ENCODE results near the gene SPCS2. TPM values are rescaled to one million over a fixed set of nuclear protein-coding genes. Genes with fewer than 3 reads are reported as not detected.

Gene SPCS2
- total and polyA plus RNA-seq, 4 donors, result 32.4 to 186 (median 59.6) TPM

- no peak for TF ChIP-seq GABPA (IDR thresholded peaks at IDR 0.05 in 1 of 2, conservative IDR thresholded peaks at IDR 0.05 in 1 of 2)
- no peak for TF ChIP-seq NR2F2 (IDR thresholded peaks at IDR 0.05)
- no peak for TF ChIP-seq FOXA1 (IDR thresholded peaks at IDR 0.05)
- TF ChIP-seq FOXA2 (IDR thresholded peaks at IDR 0.05), result no peak
- TF ChIP-seq, protein P1, sequence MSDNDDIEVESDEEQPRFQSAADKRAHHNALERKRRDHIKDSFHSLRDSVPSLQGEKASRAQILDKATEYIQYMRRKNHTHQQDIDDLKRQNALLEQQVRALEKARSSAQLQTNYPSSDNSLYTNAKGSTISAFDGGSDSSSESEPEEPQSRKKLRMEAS (IDR thresholded peaks at IDR 0.05), result no peak
- no peak for TF ChIP-seq JUND (IDR thresholded peaks at IDR 0.05)
- no peak for TF ChIP-seq HNF4G (IDR thresholded peaks at IDR 0.05)
- TF ChIP-seq HNF4A (conservative IDR thresholded peaks at IDR 0.05), result no peak
- TF ChIP-seq, protein P2, sequence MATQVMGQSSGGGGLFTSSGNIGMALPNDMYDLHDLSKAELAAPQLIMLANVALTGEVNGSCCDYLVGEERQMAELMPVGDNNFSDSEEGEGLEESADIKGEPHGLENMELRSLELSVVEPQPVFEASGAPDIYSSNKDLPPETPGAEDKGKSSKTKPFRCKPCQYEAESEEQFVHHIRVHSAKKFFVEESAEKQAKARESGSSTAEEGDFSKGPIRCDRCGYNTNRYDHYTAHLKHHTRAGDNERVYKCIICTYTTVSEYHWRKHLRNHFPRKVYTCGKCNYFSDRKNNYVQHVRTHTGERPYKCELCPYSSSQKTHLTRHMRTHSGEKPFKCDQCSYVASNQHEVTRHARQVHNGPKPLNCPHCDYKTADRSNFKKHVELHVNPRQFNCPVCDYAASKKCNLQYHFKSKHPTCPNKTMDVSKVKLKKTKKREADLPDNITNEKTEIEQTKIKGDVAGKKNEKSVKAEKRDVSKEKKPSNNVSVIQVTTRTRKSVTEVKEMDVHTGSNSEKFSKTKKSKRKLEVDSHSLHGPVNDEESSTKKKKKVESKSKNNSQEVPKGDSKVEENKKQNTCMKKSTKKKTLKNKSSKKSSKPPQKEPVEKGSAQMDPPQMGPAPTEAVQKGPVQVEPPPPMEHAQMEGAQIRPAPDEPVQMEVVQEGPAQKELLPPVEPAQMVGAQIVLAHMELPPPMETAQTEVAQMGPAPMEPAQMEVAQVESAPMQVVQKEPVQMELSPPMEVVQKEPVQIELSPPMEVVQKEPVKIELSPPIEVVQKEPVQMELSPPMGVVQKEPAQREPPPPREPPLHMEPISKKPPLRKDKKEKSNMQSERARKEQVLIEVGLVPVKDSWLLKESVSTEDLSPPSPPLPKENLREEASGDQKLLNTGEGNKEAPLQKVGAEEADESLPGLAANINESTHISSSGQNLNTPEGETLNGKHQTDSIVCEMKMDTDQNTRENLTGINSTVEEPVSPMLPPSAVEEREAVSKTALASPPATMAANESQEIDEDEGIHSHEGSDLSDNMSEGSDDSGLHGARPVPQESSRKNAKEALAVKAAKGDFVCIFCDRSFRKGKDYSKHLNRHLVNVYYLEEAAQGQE (IDR thresholded peaks at IDR 0.05), result no peak
- TF ChIP-seq, protein P3, sequence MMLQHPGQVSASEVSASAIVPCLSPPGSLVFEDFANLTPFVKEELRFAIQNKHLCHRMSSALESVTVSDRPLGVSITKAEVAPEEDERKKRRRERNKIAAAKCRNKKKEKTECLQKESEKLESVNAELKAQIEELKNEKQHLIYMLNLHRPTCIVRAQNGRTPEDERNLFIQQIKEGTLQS (IDR thresholded peaks at IDR 0.05), result no peak
- no peak for TF ChIP-seq CTCF (IDR thresholded peaks at IDR 0.05; ENCODE audit: low read depth, low read length, missing input control)
- TF ChIP-seq ZBTB33 (IDR thresholded peaks at IDR 0.05), result no peak
- TF ChIP-seq SP1 (IDR thresholded peaks at IDR 0.05), result no peak
- no peak for TF ChIP-seq TAF1 (conservative IDR thresholded peaks at IDR 0.05)
- TF ChIP-seq EGR1 (IDR thresholded peaks at IDR 0.05; ENCODE audit: low read depth in 2 of 2), result no peak
- Histone ChIP-seq H3K4me1 (ENCODE audit: control insufficient read depth in 4 of 4, insufficient read depth in 4 of 4, low read length in 3 of 4) (no peaks in the 10 kb centered on the region), H3K27ac (ENCODE audit: low read depth in 1 of 2, low read length in 2 of 2) (no peak overlapping the region), H3K9me3 (ENCODE audit: control insufficient read depth in 4 of 4, low read length in 3 of 4) (no peaks in the 10 kb centered on the region), H3K9ac (ENCODE audit: low read depth in 1 of 2, low read length in 2 of 2) (no peak overlapping the region), H3K4me3 (ENCODE audit: low read depth in 1 of 3, low read length in 3 of 3) (no peak overlapping the region), H3K27me3 (ENCODE audit: control insufficient read depth in 4 of 4, insufficient read depth in 4 of 4, low read length in 3 of 4) (no peaks in the 10 kb centered on the region), H3K36me3 (ENCODE audit: control insufficient read depth in 4 of 4, insufficient read depth in 3 of 4, low read depth in 1 of 4, low read length in 3 of 4) (peaks cover 2 to 24% (median 19%) of the 10 kb centered on the region in 4 donors)
- 96% methylated on average over 1 of the region's 1 CpG for whole genome bisulfite sequencing
- DNase-seq (ENCODE audit: low spot score), result no peak
These were observed 53.5 kb downstream of the SPCS2 start for GRCh38 chr11:75002516-75002915.

GRCh38 chr11:75004215-75004614, 55.1 kb downstream of the SPCS2 start:
- H3K4me1 ChIP-seq (ENCODE audit: control insufficient read depth in 4 of 4, insufficient read depth in 4 of 4, low read length in 3 of 4), result no peaks in the 10 kb centered on the region
- WGBS, result 90% methylated on average over 1 of the region's 1 CpG
- TF ChIP-seq, protein P1 (IDR thresholded peaks at IDR 0.05), result no peak
- TF ChIP-seq, protein P2 (IDR thresholded peaks at IDR 0.05), result no peak
- TF ChIP-seq JUND (IDR thresholded peaks at IDR 0.05), result no peak
- no peak for TF ChIP-seq GABPA (IDR thresholded peaks at IDR 0.05 in 1 of 2, conservative IDR thresholded peaks at IDR 0.05 in 1 of 2)
- no peak for TF ChIP-seq HNF4A (conservative IDR thresholded peaks at IDR 0.05)
- TF ChIP-seq RAD21 (IDR thresholded peaks at IDR 0.05), result no peak
- TF ChIP-seq ZBTB33 (IDR thresholded peaks at IDR 0.05), result no peak
- no peak for TF ChIP-seq HNF4G (IDR thresholded peaks at IDR 0.05)
- TF ChIP-seq NR2F2 (IDR thresholded peaks at IDR 0.05), result no peak
- TF ChIP-seq FOXA1 (IDR thresholded peaks at IDR 0.05), result no peak
- TF ChIP-seq, protein P3 (IDR thresholded peaks at IDR 0.05), result no peak
- DNase-seq (ENCODE audit: low spot score), result no peak
- H3K27me3 ChIP-seq (ENCODE audit: control insufficient read depth in 4 of 4, insufficient read depth in 4 of 4, low read length in 3 of 4), result no peaks in the 10 kb centered on the region
- H3K9ac ChIP-seq (ENCODE audit: low read depth in 1 of 2, low read length in 2 of 2), result no peak overlapping the region
- no peak overlapping the region for H3K27ac ChIP-seq (ENCODE audit: low read depth in 1 of 2, low read length in 2 of 2)
- peaks cover 2 to 32% (median 23%) of the 10 kb centered on the region in 4 donors for H3K36me3 ChIP-seq (ENCODE audit: control insufficient read depth in 4 of 4, insufficient read depth in 3 of 4, low read depth in 1 of 4, low read length in 3 of 4)
- H3K4me3 ChIP-seq (ENCODE audit: low read depth in 1 of 3, low read length in 3 of 3), result no peak overlapping the region
- no peaks in the 10 kb centered on the region for H3K9me3 ChIP-seq (ENCODE audit: control insufficient read depth in 4 of 4, low read length in 3 of 4)
